HepG2 (cell line): ENCODE data around the gene DYNLL2. TPM values are rescaled to one million over a fixed set of nuclear protein-coding genes. Genes with fewer than 3 reads are reported as not detected.
A peak's percentile ranks its signal among the peaks of the same experiment; 100 is the strongest.

Experiments used
- BORCS8-MEF2B ChIP-seq: sonication (generic); formaldehyde crosslinking; IDR thresholded peaks from 2 replicates; pipeline ENCODE4 v1.8.0; 2022; ENCODE audit warnings: mild to moderate bottlenecking, missing genetic modification reagents
- GATAD2A ChIP-seq: IDR thresholded peaks from 2 replicates; pipeline ENCODE4 v1.6.1; 2016
- GMEB1 ChIP-seq: sonication (generic); formaldehyde crosslinking; IDR thresholded peaks from 2 replicates; pipeline ENCODE4 v1.5.1; 2020; ENCODE audit warnings: missing genetic modification reagents, mild to moderate bottlenecking, borderline replicate concordance
- KLF11 ChIP-seq: IDR thresholded peaks from 2 replicates; pipeline ENCODE4 v1.6.1; 2016; ENCODE audit warnings: missing compliant biosample characterization
- NFATC3 ChIP-seq: sonication (generic); formaldehyde crosslinking; IDR thresholded peaks from 2 replicates; pipeline ENCODE4 v1.5.1; 2020; ENCODE audit warnings: mild to moderate bottlenecking, missing genetic modification reagents
- REL ChIP-seq: sonication (generic); formaldehyde crosslinking; conservative IDR thresholded peaks from 2 replicates; pipeline ENCODE4 v1.8.0; 2022; ENCODE audit warnings: mild to moderate bottlenecking, missing genetic modification reagents, moderate library complexity
- SIX4 ChIP-seq: sonication (generic); formaldehyde crosslinking; IDR thresholded peaks from 2 replicates; pipeline ENCODE4 v1.4.0; 2020; ENCODE audit warnings: missing genetic modification reagents
- SSRP1 ChIP-seq: IDR thresholded peaks from 2 replicates; pipeline ENCODE4 v1.6.1; 2016; ENCODE audit warnings: control low read depth
- STAG1 ChIP-seq: sonication (generic); formaldehyde crosslinking; IDR thresholded peaks from 2 replicates; pipeline ENCODE4 v1.4.0; 2020; ENCODE audit warnings: missing genetic modification reagents
- THYN1 ChIP-seq: sonication (generic); formaldehyde crosslinking; IDR thresholded peaks from 2 replicates; pipeline ENCODE4 v1.8.1; 2023; ENCODE audit warnings: low read depth, mild to moderate bottlenecking, moderate library complexity, missing genetic modification reagents, borderline replicate concordance
- ZFP36 ChIP-seq: fragments of 150-350 bp; IDR thresholded peaks from 2 replicates; pipeline ENCODE4 v1.6.1; 2018; ENCODE audit warnings: borderline replicate concordance, low read length, low read depth; ENCODE audit not compliant: partially characterized antibody
- ZNF564 ChIP-seq: sonication (generic); formaldehyde crosslinking; IDR thresholded peaks from 2 replicates; pipeline ENCODE4 v1.8.1; 2023; ENCODE audit warnings: mild to moderate bottlenecking, missing genetic modification reagents
- ZNF800 ChIP-seq: sonication (generic); formaldehyde crosslinking; IDR thresholded peaks from 2 replicates; pipeline ENCODE4 v1.4.0; 2020; ENCODE audit warnings: missing genetic modification reagents
- ZNF816 ChIP-seq: sonication (generic); formaldehyde crosslinking; IDR thresholded peaks from 2 replicates; pipeline ENCODE4 v1.8.0; 2022; ENCODE audit warnings: missing genetic modification reagents, mild to moderate bottlenecking, borderline replicate concordance
- polyA plus RNA-seq, 8 experiments: library from polyadenylated mRNA; depleted of rRNA in 3 of 8; stranded (reverse) in 7 of 8; unstranded in 1 of 8; fragments of >200 nt; fragmentation: Illumina TruSeq in 4 of 8; extraction: Trizol in 4 of 8; gene quantifications; 2 replicates each; pipeline versions ENCODE4 v1.2.1 to v1.2.3, GENCODE V29; 2011 to 2016; ENCODE audit warnings: low read depth in 4 of 8, missing spikeins in 1 of 8, mixed read lengths in 1 of 8; ENCODE audit not compliant: insufficient read depth in 1 of 8
- total RNA-seq, 5 experiments: library from RNA; depleted of rRNA; stranded (reverse); fragments of >200 nt; fragmentation: Illumina TruSeq; extraction: Trizol; gene quantifications; 2 replicates each; pipeline ENCODE4 v1.2.3, GENCODE V29; 2016; ENCODE audit warnings: low read depth in 1 of 5
- TF ChIP-seq, protein P1 (sequence below): sonication (generic); formaldehyde crosslinking; IDR thresholded peaks from 2 replicates; pipeline ENCODE4 v1.4.0; 2020; ENCODE audit warnings: mild to moderate bottlenecking, low read depth, missing genetic modification reagents
- TF ChIP-seq, protein P2 (sequence below): IDR thresholded peaks from 2 replicates; pipeline ENCODE4 v1.6.1; 2016; ENCODE audit warnings: missing compliant biosample characterization, missing genetic modification reagents, borderline replicate concordance
- TF ChIP-seq, protein P3 (sequence below): fragments of 450-650 bp; IDR thresholded peaks from 2 replicates; pipeline ENCODE4 v1.6.1; 2017; ENCODE audit warnings: mild to moderate bottlenecking
- TF ChIP-seq, protein P4 (sequence below): sonication (generic); formaldehyde crosslinking; IDR thresholded peaks from 2 replicates; pipeline ENCODE4 v1.8.0; 2022; ENCODE audit warnings: missing genetic modification reagents, mild to moderate bottlenecking, moderate library complexity, borderline replicate concordance

The DYNLL2 gene
- total and polyA plus RNA-seq, 2 of the 13 experiments (the other 11 are each of a cell fraction or from before 2014, with no cell fraction given): 9.5 to 29.0 TPM

DNA sequence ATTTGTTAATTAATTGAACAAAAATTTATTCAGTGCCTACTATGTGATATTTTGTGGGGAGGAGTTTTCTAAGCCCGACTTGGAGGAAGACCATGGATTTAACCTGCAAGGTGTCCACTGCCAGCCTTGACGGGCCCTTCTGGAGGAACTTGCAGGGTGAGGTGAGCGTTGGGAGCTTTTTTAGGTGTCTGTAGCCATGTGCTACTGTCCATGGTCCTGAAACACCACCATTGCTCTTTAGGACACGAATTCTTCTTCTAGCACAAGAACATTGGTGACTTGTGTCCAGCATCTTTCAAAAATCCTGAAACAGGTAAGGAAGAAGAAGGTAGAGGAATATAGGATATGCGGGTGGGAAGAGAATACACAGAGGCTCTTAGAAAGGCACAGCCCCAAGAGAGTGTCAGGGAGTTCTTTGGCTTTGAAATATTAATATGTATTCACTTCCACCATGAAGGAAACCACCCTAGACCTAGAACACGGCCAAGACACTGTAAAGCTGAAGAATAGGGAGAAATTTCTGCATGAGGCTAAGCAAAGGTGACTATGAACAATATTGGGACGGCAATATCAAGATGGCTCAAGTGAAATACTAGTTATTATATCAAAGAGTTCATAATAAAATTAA is 37.1 kb downstream of the DYNLL2 start (continued):
- TF ChIP-seq ZNF800 (CRISPR knock-in tag) (no peak), REL (CRISPR knock-in tag) (no peak), GATAD2A (CRISPR knock-in tag) (peak; percentile 57; the same call in 1 of the 2 replicates), BORCS8-MEF2B (CRISPR knock-in tag) (peak; percentile 81), THYN1 (no peak), GMEB1 (CRISPR knock-in tag) (no peak), STAG1 (CRISPR knock-in tag) (no peak), KLF11 (CRISPR knock-in tag) (peak; percentile 96), ZFP36 (no peak), ZNF564 (CRISPR knock-in tag) (peak; percentile 81), SSRP1 (CRISPR knock-in tag) (peak; percentile 76; the same call in 1 of the 2 replicates), SIX4 (CRISPR knock-in tag) (peak; percentile 75; the same call in 1 of the 2 replicates), ZNF816 (peak; percentile 83; the same call in 1 of the 2 replicates), NFATC3 (CRISPR knock-in tag) (no peak)
- TF ChIP-seq, protein P1, sequence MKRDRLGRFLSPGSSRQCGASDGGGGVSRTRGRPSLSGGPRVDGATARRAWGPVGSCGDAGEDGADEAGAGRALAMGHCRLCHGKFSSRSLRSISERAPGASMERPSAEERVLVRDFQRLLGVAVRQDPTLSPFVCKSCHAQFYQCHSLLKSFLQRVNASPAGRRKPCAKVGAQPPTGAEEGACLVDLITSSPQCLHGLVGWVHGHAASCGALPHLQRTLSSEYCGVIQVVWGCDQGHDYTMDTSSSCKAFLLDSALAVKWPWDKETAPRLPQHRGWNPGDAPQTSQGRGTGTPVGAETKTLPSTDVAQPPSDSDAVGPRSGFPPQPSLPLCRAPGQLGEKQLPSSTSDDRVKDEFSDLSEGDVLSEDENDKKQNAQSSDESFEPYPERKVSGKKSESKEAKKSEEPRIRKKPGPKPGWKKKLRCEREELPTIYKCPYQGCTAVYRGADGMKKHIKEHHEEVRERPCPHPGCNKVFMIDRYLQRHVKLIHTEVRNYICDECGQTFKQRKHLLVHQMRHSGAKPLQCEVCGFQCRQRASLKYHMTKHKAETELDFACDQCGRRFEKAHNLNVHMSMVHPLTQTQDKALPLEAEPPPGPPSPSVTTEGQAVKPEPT: no peak
- TF ChIP-seq, protein P2, sequence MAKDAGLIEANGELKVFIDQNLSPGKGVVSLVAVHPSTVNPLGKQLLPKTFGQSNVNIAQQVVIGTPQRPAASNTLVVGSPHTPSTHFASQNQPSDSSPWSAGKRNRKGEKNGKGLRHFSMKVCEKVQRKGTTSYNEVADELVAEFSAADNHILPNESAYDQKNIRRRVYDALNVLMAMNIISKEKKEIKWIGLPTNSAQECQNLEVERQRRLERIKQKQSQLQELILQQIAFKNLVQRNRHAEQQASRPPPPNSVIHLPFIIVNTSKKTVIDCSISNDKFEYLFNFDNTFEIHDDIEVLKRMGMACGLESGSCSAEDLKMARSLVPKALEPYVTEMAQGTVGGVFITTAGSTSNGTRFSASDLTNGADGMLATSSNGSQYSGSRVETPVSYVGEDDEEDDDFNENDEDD (CRISPR knock-in tag): no peak
- TF ChIP-seq, protein P3, sequence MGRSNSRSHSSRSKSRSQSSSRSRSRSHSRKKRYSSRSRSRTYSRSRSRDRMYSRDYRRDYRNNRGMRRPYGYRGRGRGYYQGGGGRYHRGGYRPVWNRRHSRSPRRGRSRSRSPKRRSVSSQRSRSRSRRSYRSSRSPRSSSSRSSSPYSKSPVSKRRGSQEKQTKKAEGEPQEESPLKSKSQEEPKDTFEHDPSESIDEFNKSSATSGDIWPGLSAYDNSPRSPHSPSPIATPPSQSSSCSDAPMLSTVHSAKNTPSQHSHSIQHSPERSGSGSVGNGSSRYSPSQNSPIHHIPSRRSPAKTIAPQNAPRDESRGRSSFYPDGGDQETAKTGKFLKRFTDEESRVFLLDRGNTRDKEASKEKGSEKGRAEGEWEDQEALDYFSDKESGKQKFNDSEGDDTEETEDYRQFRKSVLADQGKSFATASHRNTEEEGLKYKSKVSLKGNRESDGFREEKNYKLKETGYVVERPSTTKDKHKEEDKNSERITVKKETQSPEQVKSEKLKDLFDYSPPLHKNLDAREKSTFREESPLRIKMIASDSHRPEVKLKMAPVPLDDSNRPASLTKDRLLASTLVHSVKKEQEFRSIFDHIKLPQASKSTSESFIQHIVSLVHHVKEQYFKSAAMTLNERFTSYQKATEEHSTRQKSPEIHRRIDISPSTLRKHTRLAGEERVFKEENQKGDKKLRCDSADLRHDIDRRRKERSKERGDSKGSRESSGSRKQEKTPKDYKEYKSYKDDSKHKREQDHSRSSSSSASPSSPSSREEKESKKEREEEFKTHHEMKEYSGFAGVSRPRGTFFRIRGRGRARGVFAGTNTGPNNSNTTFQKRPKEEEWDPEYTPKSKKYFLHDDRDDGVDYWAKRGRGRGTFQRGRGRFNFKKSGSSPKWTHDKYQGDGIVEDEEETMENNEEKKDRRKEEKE: no peak
- TF ChIP-seq, protein P4, sequence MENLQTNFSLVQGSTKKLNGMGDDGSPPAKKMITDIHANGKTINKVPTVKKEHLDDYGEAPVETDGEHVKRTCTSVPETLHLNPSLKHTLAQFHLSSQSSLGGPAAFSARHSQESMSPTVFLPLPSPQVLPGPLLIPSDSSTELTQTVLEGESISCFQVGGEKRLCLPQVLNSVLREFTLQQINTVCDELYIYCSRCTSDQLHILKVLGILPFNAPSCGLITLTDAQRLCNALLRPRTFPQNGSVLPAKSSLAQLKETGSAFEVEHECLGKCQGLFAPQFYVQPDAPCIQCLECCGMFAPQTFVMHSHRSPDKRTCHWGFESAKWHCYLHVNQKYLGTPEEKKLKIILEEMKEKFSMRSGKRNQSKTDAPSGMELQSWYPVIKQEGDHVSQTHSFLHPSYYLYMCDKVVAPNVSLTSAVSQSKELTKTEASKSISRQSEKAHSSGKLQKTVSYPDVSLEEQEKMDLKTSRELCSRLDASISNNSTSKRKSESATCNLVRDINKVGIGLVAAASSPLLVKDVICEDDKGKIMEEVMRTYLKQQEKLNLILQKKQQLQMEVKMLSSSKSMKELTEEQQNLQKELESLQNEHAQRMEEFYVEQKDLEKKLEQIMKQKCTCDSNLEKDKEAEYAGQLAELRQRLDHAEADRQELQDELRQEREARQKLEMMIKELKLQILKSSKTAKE (CRISPR knock-in tag): no peak
